HCT116 (cell line): ENCODE measurements around the gene FHOD1. TPM values are rescaled to one million over a fixed set of nuclear protein-coding genes. Genes with fewer than 3 reads are reported as not detected.

ENCODE experiments used
- ATAC-seq: fragments of 200-7000 bp; cut with Tn5 transposase; 2 replicates; pipeline ENCODE4 v1.9.1; 2020; ENCODE audit warnings: mild to moderate bottlenecking, moderate library complexity
- BruUV-seq: library from RNA; stranded (reverse); fragments of 400-500 nt; replicated peaks from 2 replicates; lab custom pipeline; 2021; lab: Mats Ljungman, UMichigan
- CTCF ChIA-PET: fragments of 300-600 bp; sonication (Branson Sonifier 250); formaldehyde crosslinking; loops from one replicate; lab custom pipeline; 2021; ENCODE audit warnings: antibody characterized with exemption; lab: Charles Lee
- POLR2A ChIA-PET: fragments of 300-600, 350-600 bp; sonication (Branson Sonifier 250); formaldehyde crosslinking; loops from one replicate; lab custom pipeline; 2021; ENCODE audit warnings: antibody characterized with exemption; lab: Charles Lee
- RAD21 ChIA-PET, 2 experiments: fragments of 300-600 bp; sonication (Branson Sonifier 250); formaldehyde crosslinking; loops; one replicate each; lab custom pipeline; 2023; ENCODE audit warnings: low total read pairs in 2 of 2; ENCODE audit not compliant: uncharacterized antibody in 2 of 2, unreplicated experiment in 2 of 2, low non-redundant PET in 1 of 2; lab: Charles Lee
- DNase-seq: peaks from one replicate; pipeline ENCODE4 v3.0.0-alpha.2; 2010; ENCODE audit warnings: low read depth, low spot score
- H2AFZ ChIP-seq: fragments of 200-600 bp; shearing (Covaris generic), sonication (generic); 2 replicates; pipeline ENCODE4 v1.6.1; 2017; ENCODE audit warnings: low read depth, mixed run types, mixed read lengths, antibody characterized with exemption, low read length; ENCODE audit not compliant: poor library complexity, severe bottlenecking
- H3K27ac ChIP-seq: 2 replicates; pipeline ENCODE4 v1.5.1; 2012; ENCODE audit warnings: low read depth, low read length
- H3K27me3 ChIP-seq: fragments of 200-600 bp; sonication (generic); 2 replicates; pipeline ENCODE4 v1.6.1; 2016; ENCODE audit warnings: mixed run types, low read length, mixed read lengths; ENCODE audit not compliant: insufficient read depth
- H3K36me3 ChIP-seq, 2 experiments: fragments of 200-500 bp in 1 of 2; fragments of 200-600 bp in 1 of 2; sonication (Bioruptor generic) in 1 of 2; sonication (generic) in 1 of 2; 2 replicates each; pipeline versions ENCODE4 v1.5.1 to v1.6.1; 2014 to 2016; ENCODE audit warnings: low read length in 2 of 2, inconsistent platforms in 1 of 2, mixed read lengths in 1 of 2, mixed run types in 1 of 2; ENCODE audit not compliant: insufficient read depth in 2 of 2, control insufficient read depth in 1 of 2
- H3K4me1 ChIP-seq, 2 experiments: fragments of 200-600 bp in 1 of 2; sonication (generic) in 1 of 2; 2 replicates each; pipeline versions ENCODE4 v1.5.1 to v1.6.1; 2012 to 2017; ENCODE audit warnings: low read length in 2 of 2, inconsistent platforms in 1 of 2, mild to moderate bottlenecking in 1 of 2, mixed read lengths in 1 of 2, mixed run types in 1 of 2, moderate library complexity in 1 of 2; ENCODE audit not compliant: insufficient read depth in 2 of 2, control insufficient read depth in 1 of 2
- H3K4me2 ChIP-seq: fragments of 200-600 bp; sonication (generic); 2 replicates; pipeline ENCODE4 v1.6.1; 2017; ENCODE audit warnings: mixed run types, low read length, mixed read lengths
- H3K4me3 ChIP-seq, 2 experiments: fragments of 200-600 bp in 1 of 2; sonication (generic) in 1 of 2; replicated peaks in 1 of 2; 2 replicates each; pipeline ENCODE4 v1.5.1; 2011 to 2016; ENCODE audit warnings: low read length in 2 of 2, control low read depth in 1 of 2, low read depth in 1 of 2, mild to moderate bottlenecking in 1 of 2, mixed read lengths in 1 of 2, mixed run types in 1 of 2
- H3K79me2 ChIP-seq: fragments of 200-600 bp; sonication (generic); 2 replicates; pipeline ENCODE4 v1.6.1; 2017; ENCODE audit warnings: mild to moderate bottlenecking, mixed run types, low read length, moderate library complexity, mixed read lengths; ENCODE audit not compliant: insufficient read depth
- H3K9ac ChIP-seq: fragments of 200-600 bp; sonication (generic); 2 replicates; pipeline ENCODE4 v1.6.1; 2016; ENCODE audit warnings: low read length, mixed read lengths
- H3K9me2 ChIP-seq: fragments of 200-600 bp; sonication (generic), shearing (Covaris generic); 2 replicates; pipeline ENCODE4 v1.6.1; 2017; ENCODE audit warnings: mixed run types, mild to moderate bottlenecking, moderate library complexity; ENCODE audit not compliant: insufficient read depth
- H3K9me3 ChIP-seq, 2 experiments: fragments of 200-500 bp in 1 of 2; fragments of 200-600 bp in 1 of 2; sonication (Bioruptor generic) in 1 of 2; sonication (generic) in 1 of 2; 2 replicates each; pipeline ENCODE4 v1.6.1; 2014 to 2017; ENCODE audit warnings: low read length in 2 of 2, mixed read lengths in 2 of 2, inconsistent platforms in 1 of 2, low read depth in 1 of 2, mild to moderate bottlenecking in 1 of 2, mixed run types in 1 of 2, moderate library complexity in 1 of 2; ENCODE audit not compliant: control insufficient read depth in 1 of 2, insufficient read depth in 1 of 2
- H4K20me1 ChIP-seq: fragments of 200-600 bp; sonication (generic), shearing (Covaris generic); 2 replicates; pipeline ENCODE4 v1.6.1; 2017; ENCODE audit warnings: mixed run types, mild to moderate bottlenecking, moderate library complexity; ENCODE audit not compliant: insufficient read depth
- EZH2 ChIP-seq: fragments of 200-600 bp; sonication (generic); IDR thresholded peaks from 2 replicates; pipeline ENCODE4 v1.6.1; 2017; ENCODE audit warnings: antibody characterized with exemption, mixed run types
- RAD21 ChIP-seq: IDR thresholded peaks from 2 replicates; pipeline ENCODE4 v1.6.1; 2012; ENCODE audit warnings: low read depth, mild to moderate bottlenecking
- SP1 ChIP-seq: IDR thresholded peaks from 2 replicates; pipeline ENCODE4 v1.6.1; 2012; ENCODE audit warnings: low read depth
- SRF ChIP-seq: IDR thresholded peaks from 2 replicates; pipeline ENCODE4 v1.6.1; 2012; ENCODE audit warnings: low read depth
- YY1 ChIP-seq: IDR thresholded peaks from 2 replicates; pipeline ENCODE4 v1.6.1; 2011; ENCODE audit warnings: low read length, low read depth, moderate library complexity, mild to moderate bottlenecking; ENCODE audit not compliant: insufficient replicate concordance; ENCODE audit errors: extremely low read depth
- ZFX ChIP-seq: fragments of 450-650 bp; IDR thresholded peaks from 2 replicates; pipeline ENCODE4 v1.6.1; 2017
- intact Hi-C: fragments of 100-400 bp; cut with micrococcal nuclease; formaldehyde crosslinking; loops from 2 replicates; pipeline ENCODE4 v1.10.0; 2022
- total RNA-seq: library from RNA; stranded (reverse); gene quantifications from one replicate; pipeline ENCODE4 v1.2.1, GENCODE V29; 2021; ENCODE audit not compliant: unreplicated experiment
- TF ChIP-seq, protein P1 (sequence below), 3 experiments: fragments of 200-600 bp in 1 of 3; sonication (generic) in 1 of 3; IDR thresholded peaks in 2 of 3; conservative IDR thresholded peaks in 1 of 3; 2 replicates each; pipeline ENCODE4 v1.5.1; 2012 to 2017; ENCODE audit warnings: low read depth in 2 of 3, low read length in 2 of 3, antibody characterized with exemption in 1 of 3, borderline replicate concordance in 1 of 3, control low read depth in 1 of 3, mild to moderate bottlenecking in 1 of 3, mixed read lengths in 1 of 3, mixed run types in 1 of 3, moderate library complexity in 1 of 3; ENCODE audit not compliant: insufficient read depth in 1 of 3
- TF ChIP-seq, protein P2 (sequence below): IDR thresholded peaks from 2 replicates; pipeline ENCODE4 v1.6.1; 2012
- TF ChIP-seq, protein P3 (sequence below): IDR thresholded peaks from 2 replicates; pipeline ENCODE4 v1.6.1; 2012
- TF ChIP-seq, protein P4 (sequence below): IDR thresholded peaks from 2 replicates; pipeline ENCODE4 v1.6.1; 2011; ENCODE audit warnings: mild to moderate bottlenecking, low read length, moderate library complexity; ENCODE audit not compliant: insufficient replicate concordance; ENCODE audit errors: extremely low read depth

FHOD1 gene
- total RNA-seq, 1 experiment from 2014 or later, result 69.2 TPM

DNA sequence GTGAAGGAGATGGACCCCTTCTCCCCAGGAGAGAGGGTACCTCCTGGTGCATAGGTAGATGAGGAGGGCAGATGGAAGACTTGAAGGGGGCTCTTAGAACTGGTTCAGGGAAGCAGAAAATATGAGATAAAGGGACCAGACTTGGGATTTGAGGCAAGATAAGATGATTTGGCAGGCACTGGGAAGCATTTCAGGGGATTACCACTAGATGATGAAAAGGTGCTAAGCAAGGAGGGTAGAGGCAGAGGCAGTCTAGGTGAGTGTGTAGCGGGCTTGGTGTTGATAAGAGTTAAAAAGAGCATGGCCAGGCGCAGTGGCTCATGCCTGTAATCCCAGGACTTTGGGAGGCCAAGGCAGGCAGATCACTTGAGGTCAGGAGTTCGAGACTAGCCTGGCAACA lies 15.9 kb upstream of the FHOD1 start:
- H2AFZ ChIP-seq, result no peak overlapping the region
- TF ChIP-seq, protein P1, sequence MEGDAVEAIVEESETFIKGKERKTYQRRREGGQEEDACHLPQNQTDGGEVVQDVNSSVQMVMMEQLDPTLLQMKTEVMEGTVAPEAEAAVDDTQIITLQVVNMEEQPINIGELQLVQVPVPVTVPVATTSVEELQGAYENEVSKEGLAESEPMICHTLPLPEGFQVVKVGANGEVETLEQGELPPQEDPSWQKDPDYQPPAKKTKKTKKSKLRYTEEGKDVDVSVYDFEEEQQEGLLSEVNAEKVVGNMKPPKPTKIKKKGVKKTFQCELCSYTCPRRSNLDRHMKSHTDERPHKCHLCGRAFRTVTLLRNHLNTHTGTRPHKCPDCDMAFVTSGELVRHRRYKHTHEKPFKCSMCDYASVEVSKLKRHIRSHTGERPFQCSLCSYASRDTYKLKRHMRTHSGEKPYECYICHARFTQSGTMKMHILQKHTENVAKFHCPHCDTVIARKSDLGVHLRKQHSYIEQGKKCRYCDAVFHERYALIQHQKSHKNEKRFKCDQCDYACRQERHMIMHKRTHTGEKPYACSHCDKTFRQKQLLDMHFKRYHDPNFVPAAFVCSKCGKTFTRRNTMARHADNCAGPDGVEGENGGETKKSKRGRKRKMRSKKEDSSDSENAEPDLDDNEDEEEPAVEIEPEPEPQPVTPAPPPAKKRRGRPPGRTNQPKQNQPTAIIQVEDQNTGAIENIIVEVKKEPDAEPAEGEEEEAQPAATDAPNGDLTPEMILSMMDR (IDR thresholded peaks at IDR 0.05 in 2 of 3, conservative IDR thresholded peaks at IDR 0.05 in 1 of 3; ENCODE audit: borderline replicate concordance in 1 of 3, insufficient read depth in 1 of 3, low read depth in 2 of 3, low read length in 2 of 3), result no peak
- TF ChIP-seq, protein P2, sequence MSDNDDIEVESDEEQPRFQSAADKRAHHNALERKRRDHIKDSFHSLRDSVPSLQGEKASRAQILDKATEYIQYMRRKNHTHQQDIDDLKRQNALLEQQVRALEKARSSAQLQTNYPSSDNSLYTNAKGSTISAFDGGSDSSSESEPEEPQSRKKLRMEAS, result no peak
- TF ChIP-seq SRF, result no peak
- TF ChIP-seq, protein P3, sequence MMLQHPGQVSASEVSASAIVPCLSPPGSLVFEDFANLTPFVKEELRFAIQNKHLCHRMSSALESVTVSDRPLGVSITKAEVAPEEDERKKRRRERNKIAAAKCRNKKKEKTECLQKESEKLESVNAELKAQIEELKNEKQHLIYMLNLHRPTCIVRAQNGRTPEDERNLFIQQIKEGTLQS, result no peak
- TF ChIP-seq SP1, result no peak
- no peak for TF ChIP-seq YY1
- TF ChIP-seq RAD21, result no peak
- TF ChIP-seq EZH2, result no peak
- TF ChIP-seq ZFX, result no peak
- TF ChIP-seq, protein P4, sequence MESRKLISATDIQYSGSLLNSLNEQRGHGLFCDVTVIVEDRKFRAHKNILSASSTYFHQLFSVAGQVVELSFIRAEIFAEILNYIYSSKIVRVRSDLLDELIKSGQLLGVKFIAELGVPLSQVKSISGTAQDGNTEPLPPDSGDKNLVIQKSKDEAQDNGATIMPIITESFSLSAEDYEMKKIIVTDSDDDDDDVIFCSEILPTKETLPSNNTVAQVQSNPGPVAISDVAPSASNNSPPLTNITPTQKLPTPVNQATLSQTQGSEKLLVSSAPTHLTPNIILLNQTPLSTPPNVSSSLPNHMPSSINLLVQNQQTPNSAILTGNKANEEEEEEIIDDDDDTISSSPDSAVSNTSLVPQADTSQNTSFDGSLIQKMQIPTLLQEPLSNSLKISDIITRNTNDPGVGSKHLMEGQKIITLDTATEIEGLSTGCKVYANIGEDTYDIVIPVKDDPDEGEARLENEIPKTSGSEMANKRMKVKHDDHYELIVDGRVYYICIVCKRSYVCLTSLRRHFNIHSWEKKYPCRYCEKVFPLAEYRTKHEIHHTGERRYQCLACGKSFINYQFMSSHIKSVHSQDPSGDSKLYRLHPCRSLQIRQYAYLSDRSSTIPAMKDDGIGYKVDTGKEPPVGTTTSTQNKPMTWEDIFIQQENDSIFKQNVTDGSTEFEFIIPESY, result no peak
- TF ChIP-seq, all 23 proteins: peak for 0
- no peaks in the 10 kb centered on the region for H3K36me3 ChIP-seq
- no peak for ATAC-seq
- DNase-seq, result no peak
- no TSS peak for BruUV-seq
- no peaks in the 10 kb centered on the region for H4K20me1 ChIP-seq
- intact Hi-C loops, result loop anchor here (5.0 kb wide), 1 partner anchor 134 kb away; no protein-coding TSS in a partner anchor
- H3K4me3 ChIP-seq, result no peak overlapping the region
- no peak overlapping the region for H3K9ac ChIP-seq
- ChIA-PET CTCF (no interaction called here), RAD21 (no interaction called here), POLR2A (no interaction called here)
- no peaks in the 10 kb centered on the region for H3K79me2 ChIP-seq
- no peaks in the 10 kb centered on the region for H3K9me2 ChIP-seq
- no peaks in the 10 kb centered on the region for H3K27me3 ChIP-seq
- H3K4me1 ChIP-seq, result peaks cover 14 to 15% of the 10 kb centered on the region in 2 experiments
- H3K27ac ChIP-seq, result no peak overlapping the region
- H3K9me3 ChIP-seq, result no peaks in the 10 kb centered on the region
- H3K4me2 ChIP-seq, result no peak overlapping the region
